DMS79 treated with DMSO at 0.1 percent for 48 hours (cell line): ENCODE results near the gene ABCB11.
"Not testable (repeated sequence)": the region's sequence is repeated elsewhere in the genome, so short reads cannot be mapped to it uniquely, and the experiment has no call there.

Experiments
- DNase-seq: peaks from one replicate; lab custom pipeline; 2025; lab: John Stamatoyannopoulos, UW

ABCB11 gene

DNA sequence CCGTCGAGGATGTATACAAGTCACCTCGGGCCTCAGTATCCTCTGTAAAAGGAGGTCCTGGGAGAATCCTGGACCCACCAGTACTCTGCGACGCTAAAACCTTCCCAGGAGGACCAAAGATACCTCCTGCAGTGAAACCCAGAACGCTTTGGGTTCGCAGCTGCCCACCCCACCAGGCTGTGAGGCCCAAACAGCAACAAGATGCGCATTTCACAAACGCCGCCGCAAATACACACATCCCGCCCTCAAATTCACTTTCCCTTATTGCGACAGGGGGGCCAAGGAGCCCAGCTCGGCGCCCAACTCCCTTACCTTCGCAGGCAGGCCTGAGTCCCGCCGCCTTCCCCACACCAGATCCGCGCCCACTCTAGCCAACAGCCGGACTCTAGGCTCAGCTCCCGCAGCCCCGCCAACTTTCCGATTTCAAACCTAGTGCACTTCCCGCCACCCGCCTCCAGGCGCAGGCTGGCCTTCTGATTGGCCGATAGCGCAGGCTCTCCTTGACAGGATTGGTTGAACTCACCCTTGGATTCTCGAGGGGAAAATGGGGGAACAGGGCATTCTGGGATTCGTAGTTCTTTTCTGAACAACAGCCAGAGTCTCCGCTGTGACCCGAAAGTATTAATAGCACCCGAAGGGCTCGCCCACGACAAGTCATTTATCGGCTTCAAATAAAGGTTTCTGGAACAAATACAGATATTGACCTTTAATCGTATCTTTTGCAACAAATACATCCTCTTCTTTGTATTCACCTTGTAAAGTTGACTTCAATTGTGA lies 140.9 kb downstream of the ABCB11 start, which contains the start of gene SPC25:
Gene SPC25 (minus strand): TSS at position 425 of the 777 bp plus-strand sequence. CDS start 911 bp downstream, outside the sequence.
- peak; percentile 94 for DNase-seq

DNA sequence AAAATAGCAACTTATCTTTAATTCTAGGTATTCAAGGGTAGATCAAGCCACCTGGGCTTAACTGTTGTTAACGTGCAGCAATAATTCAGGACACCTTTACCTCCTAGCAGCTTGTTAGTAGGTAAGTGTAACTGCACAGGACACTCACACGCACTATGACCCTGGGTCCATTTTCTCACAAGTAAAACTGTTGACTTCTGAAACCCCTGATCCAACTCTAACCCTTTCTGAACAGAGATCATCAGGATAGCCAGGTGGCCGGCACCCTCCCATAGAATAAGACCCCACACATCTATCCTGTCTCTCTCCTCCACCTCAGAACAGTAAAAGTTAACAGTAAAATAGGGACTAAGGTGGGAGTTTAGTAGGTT lies 141.5 kb downstream of the ABCB11 start:
- DNase-seq: peak; percentile 16

DNA sequence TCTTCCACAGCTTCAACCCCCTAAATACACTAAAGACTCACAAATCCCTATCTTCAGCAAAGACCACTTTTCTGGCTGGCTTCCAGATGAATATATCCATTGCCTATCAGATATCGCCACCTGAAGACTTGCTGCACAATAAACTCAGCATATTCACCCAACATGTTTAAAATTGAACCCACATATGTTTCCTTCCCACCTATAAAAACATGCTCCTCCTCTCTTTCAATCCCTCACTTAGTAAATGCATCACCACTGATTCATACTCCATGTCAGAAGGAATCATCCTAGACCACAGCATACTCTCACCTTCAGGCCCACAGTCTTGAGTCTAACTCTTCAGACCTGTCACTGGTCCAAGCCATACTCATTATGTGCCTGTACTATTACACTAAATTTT lies 146.1 kb downstream of the ABCB11 start:
- DNase-seq: no peak

DNA sequence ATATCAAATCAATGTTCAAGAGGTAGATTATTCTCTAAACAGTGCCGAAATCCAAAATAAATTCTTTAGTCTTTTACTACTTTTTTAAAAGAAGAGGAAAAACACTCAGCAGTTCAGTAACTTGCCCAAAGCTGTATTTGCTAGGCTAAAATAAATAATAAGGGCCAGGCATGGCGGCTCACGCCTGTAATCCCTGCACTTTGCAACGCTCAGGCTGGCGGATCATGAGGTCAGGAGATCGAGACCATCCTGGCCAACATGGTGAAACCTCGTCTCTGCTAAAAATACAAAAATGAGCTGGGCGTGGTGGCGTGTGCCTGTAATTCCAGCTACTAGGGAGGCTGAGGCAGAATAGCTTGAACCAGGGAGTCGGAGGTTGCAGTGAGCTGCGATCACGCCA lies 149.0 kb downstream of the ABCB11 start:
- not testable (repeated sequence) for DNase-seq

DNA sequence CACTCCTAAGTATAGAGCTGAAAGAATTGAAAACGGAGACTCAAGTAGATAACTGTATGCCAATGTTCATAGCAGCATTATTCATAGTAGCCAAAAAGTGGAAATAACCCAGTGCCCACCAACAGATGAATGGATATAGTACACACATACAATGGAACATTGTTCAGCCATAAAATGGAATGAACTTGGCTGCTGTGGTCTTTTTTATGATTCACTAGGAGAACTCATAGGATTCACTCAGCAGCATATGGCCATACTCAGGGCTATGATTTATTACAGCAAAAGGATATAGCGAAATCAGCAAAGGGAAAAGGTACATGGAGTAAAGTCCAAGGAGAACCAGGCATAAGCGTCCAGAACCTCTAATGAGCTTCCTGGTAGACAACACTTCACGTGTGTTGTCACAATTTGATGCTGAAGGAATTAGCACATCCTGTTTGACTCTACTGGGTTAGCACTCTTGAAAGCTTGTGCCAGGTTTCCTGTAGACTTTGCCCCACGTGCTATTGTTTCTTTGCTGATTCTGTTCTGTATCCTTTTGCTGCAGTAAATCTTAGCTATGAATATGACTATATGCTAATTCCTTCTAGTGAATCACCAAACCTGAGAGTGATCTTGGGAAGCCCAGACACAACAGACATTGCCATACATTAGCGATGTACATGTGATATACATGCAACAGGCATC lies 156.6 kb downstream of the ABCB11 start:
- no peak for DNase-seq

DNA sequence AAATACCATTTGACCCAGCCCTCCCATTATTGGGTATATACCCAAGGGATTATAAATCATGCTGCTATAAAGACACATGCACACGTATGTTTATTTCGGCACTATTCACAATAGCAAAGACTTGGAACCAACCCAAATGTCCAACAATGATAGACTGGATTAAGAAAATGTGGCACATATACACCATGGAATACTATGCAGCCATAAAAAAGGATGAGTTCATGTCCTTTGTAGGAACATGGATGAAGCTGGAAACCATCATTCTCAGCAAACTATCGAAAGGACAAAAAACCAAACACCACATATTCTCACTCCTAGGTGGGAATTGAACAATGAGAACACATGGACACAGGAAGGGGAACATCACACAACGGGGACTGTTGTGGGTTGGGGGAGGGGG lies 160.3 kb downstream of the ABCB11 start:
- not testable (repeated sequence) for DNase-seq
